Ishikawa (cell line): Measurements from ENCODE around the gene UNC13A.

ENCODE experiments used
- CEBPB ChIP-seq: IDR thresholded peaks from 2 replicates; pipeline ENCODE4 v1.6.1; 2012
- CREB1 ChIP-seq: IDR thresholded peaks from 2 replicates; pipeline ENCODE4 v1.6.1; 2012; ENCODE audit warnings: low read depth
- EGR1 ChIP-seq: IDR thresholded peaks from 2 replicates; pipeline ENCODE4 v1.6.1; 2012
- EP300 ChIP-seq: IDR thresholded peaks from 2 replicates; pipeline ENCODE4 v1.6.1; 2012; ENCODE audit warnings: borderline replicate concordance
- FOXM1 ChIP-seq: IDR thresholded peaks from 2 replicates; pipeline ENCODE4 v1.6.1; 2012; ENCODE audit warnings: low read depth, borderline replicate concordance
- NFIC ChIP-seq: IDR thresholded peaks from 2 replicates; pipeline ENCODE4 v1.6.1; 2012
- RAD21 ChIP-seq: IDR thresholded peaks from 2 replicates; pipeline ENCODE4 v1.6.1; 2012; ENCODE audit warnings: low read depth
- REST ChIP-seq: IDR thresholded peaks from 2 replicates; pipeline ENCODE4 v1.6.1; 2012; ENCODE audit warnings: low read depth, mild to moderate bottlenecking
- TAF1 ChIP-seq: IDR thresholded peaks from 2 replicates; pipeline ENCODE4 v1.6.1; 2012; ENCODE audit warnings: low read depth, mild to moderate bottlenecking
- TCF12 ChIP-seq: IDR thresholded peaks from 2 replicates; pipeline ENCODE4 v1.6.1; 2012; ENCODE audit warnings: low read depth
- TEAD4 ChIP-seq: IDR thresholded peaks from 2 replicates; pipeline ENCODE4 v1.6.1; 2012
- USF1 ChIP-seq: IDR thresholded peaks from 2 replicates; pipeline ENCODE4 v1.6.1; 2012
- YY1 ChIP-seq: IDR thresholded peaks from 2 replicates; pipeline ENCODE4 v1.6.1; 2012; ENCODE audit warnings: low read depth
- ZBTB7A ChIP-seq: IDR thresholded peaks from 2 replicates; pipeline ENCODE4 v1.6.1; 2012; ENCODE audit warnings: low read depth
- TF ChIP-seq, protein P1 (sequence below): IDR thresholded peaks from 2 replicates; pipeline ENCODE4 v1.6.1; 2012

Gene UNC13A

DNA sequence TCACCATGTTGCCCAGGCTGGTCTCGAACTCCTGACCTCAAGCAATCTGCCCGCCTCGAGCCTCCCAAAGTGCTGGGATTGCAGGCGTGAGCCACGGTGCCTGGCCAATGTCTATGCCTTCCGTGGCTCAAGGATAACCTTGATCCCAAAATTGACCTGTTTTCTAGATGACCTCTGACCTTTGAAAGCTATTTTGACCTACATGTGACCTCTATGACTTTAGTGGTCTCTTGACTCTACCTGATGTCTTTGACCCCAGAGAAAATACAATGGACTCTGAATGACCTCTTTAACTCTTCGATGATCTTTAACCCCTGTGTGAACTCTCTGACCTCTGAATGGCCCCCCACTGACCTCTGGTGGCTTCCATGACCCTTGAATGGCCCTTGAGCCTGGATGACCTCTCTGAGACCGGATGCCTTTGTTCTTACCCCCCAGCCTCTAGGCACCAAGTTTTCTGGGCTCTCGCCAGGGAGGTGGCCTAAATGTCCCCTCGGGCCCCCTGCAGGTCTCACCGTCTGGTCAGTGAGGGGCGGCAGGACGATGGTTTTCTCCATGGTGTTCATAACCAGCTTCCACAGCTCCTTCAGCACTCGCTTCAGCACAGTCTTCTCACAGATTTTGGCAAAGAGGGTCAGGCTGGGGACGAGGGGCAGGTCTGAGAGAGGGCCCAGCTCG is 63.7 kb downstream of the UNC13A start:
- TF ChIP-seq EP300, result no peak
- TF ChIP-seq USF1, result no peak
- no peak for TF ChIP-seq YY1
- TF ChIP-seq RAD21, result no peak
- TF ChIP-seq NFIC, result no peak
- no peak for TF ChIP-seq EGR1
- TF ChIP-seq, protein P1, sequence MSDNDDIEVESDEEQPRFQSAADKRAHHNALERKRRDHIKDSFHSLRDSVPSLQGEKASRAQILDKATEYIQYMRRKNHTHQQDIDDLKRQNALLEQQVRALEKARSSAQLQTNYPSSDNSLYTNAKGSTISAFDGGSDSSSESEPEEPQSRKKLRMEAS, result no peak

GRCh38 chr19:17623224-17623935 is 64.8 kb downstream of the UNC13A start:
- TF ChIP-seq NFIC (no peak), CEBPB (no peak), EP300 (no peak), CREB1 (no peak), ZBTB7A (no peak), TAF1 (no peak), TCF12 (no peak), REST (no peak), RAD21 (no peak), FOXM1 (no peak), EGR1 (no peak), YY1 (no peak)
- TF ChIP-seq, protein P1, result no peak

DNA sequence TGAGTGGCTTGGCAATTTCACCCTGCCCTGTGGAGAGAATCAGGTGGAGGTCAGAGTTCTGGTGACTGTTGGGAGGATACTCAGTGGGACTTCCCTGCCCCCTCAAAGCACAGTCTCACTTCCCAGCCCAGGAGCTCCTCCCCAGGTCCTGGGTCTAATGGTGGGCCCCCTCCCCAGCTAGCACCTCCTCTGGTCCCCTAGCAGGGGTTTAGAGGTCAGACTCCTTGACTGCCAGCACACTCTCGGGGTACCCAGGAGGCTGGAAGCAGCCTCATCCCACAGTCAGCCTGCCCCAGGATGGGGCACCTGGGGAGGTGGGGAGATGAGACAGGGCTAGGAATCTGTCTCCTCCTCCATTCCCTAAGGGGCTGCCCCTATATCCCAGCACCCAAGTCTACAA is 67.5 kb downstream of the UNC13A start:
- TF ChIP-seq CEBPB (no peak), NFIC (no peak), USF1 (no peak), FOXM1 (no peak), TEAD4 (no peak), ZBTB7A (no peak), CREB1 (no peak), EP300 (no peak), TAF1 (no peak), EGR1 (no peak), RAD21 (no peak), TCF12 (no peak), REST (no peak), YY1 (no peak)
- TF ChIP-seq, protein P1, result no peak

GRCh38 chr19:17618936-17619335 is 69.2 kb downstream of the UNC13A start:
- no peak for TF ChIP-seq NFIC
- TF ChIP-seq EP300, result no peak
- TF ChIP-seq ZBTB7A, result no peak
- no peak for TF ChIP-seq REST
- TF ChIP-seq, protein P1, result no peak
- no peak for TF ChIP-seq FOXM1
- no peak for TF ChIP-seq TAF1
- TF ChIP-seq TEAD4, result no peak
- TF ChIP-seq CREB1, result no peak
- TF ChIP-seq USF1, result no peak
- TF ChIP-seq CEBPB, result no peak
- TF ChIP-seq EGR1, result no peak
- TF ChIP-seq RAD21, result no peak
